Measurements from ENCODE around the gene PNPLA7. TPM values are rescaled to one million over a fixed set of nuclear protein-coding genes. Genes with fewer than 3 reads are reported as not detected.
A peak's percentile ranks its signal among the peaks of the same experiment; 100 is the strongest.

The PNPLA7 gene
- polyA plus RNA-seq, 3 donors from 2014 or later = 0.24 to 0.53 (median 0.32) TPM

DNA sequence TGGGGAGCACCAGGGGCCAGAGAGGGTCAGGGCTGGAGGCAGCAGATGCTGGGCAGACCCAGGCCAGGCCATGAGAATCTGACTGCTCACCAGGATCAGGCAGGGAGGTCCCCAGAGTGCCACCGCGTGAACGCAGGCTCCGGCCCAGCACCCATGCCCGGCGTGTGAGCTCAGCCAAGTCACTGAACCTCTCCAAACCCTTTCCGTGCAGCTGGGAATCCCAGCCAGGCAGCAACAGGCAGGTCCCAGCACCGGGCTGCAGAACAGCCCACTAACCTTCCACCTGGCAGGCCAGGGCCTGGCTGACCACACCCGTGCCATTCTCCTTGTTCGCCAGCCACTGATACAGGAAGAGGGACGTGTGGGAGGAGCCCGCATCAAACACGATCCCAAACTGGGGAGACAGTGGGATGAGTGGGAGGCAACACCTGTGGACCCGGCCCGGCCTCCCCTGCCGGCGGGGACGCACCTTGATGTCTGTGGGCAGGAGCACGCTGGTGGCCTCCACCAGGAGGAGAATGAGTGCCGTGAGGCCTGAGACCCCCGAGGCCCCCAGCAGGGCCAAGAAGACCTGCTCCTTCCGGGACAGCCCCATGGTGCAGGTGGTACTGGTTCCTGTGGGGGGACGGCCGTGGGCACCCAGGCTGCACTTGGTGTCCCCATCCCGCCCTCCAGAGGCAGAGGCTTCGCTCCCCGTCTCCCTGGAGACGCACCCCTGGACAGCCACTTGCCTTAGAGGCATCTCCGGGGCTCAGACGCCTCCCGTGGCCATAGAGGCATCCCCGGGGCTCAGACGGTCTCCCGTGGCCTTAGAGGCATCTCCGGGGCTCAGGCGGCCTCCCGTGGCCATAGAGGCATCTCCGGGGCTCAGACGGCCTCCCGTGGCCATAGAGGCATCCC lies 112.3 kb downstream of the PNPLA7 start:
- no peak overlapping the region for H3K27ac Mint-ChIP-seq
- no peak for DNase-seq
- peaks cover 6 to 8% of the 10 kb centered on the region in 2 donors for H3K4me1 Mint-ChIP-seq
- H3K27me3 Mint-ChIP-seq (ENCODE audit: low read depth in 3 of 3) = peaks cover 1 to 8% (median 5%) of the 10 kb centered on the region in 3 donors
- no peaks in the 10 kb centered on the region for H3K9me3 Mint-ChIP-seq
- peaks cover 0 to 3% (median 0%) of the 10 kb centered on the region in 3 donors for H3K36me3 Mint-ChIP-seq
- no peak overlapping the region for H3K4me3 Mint-ChIP-seq

DNA sequence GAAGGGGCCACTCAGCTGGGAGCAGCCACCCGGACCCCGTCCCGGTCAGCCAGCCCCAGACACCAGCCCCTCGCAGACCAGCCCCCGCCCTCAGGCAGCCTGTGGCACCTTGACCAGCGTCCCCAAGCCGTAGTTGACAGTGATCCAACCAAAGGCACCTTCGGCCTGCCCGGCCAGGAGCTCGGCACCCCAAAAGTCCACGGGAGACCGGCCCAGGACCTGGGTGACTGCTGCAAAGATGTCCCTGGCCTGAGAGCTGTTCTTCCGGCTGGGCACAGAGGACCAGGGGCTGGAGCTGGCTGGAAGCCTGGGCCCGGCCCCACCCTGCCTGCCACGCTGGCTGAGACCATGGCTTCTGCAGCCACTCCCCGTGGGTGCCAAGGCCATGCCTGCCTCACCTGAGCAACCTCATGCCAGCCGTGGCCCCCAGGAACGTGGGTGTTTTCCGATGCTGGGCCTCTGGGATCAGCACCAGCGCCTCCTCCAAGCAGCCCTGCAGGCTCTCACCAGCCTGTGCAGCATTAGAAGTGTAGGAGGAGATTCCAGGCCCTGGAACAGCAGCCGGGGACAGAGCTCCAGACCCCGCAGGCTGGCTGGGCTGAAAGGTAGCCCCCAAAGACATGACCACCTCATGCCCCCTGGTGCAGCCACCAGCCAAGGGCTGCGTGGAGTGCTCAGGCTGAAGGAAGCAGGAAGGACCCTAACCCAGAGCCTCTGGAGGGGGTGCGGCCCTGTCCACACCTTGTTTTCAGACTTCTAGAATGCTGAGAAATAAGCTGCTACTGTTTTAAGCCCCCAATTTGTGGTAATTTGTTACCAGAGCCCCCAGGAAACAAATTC lies 113.2 kb downstream of the PNPLA7 start:
- H3K36me3 Mint-ChIP-seq = peaks cover 0 to 2% (median 0%) of the 10 kb centered on the region in 3 donors
- DNase-seq = no peak
- no peaks in the 10 kb centered on the region for H3K9me3 Mint-ChIP-seq
- H3K4me3 Mint-ChIP-seq = no peak overlapping the region
- H3K27ac Mint-ChIP-seq = no peak overlapping the region
- H3K4me1 Mint-ChIP-seq = peaks cover 4 to 6% of the 10 kb centered on the region in 2 donors
- H3K27me3 Mint-ChIP-seq (ENCODE audit: low read depth in 3 of 3) = peaks cover 1% of the 10 kb centered on the region in 3 donors

DNA sequence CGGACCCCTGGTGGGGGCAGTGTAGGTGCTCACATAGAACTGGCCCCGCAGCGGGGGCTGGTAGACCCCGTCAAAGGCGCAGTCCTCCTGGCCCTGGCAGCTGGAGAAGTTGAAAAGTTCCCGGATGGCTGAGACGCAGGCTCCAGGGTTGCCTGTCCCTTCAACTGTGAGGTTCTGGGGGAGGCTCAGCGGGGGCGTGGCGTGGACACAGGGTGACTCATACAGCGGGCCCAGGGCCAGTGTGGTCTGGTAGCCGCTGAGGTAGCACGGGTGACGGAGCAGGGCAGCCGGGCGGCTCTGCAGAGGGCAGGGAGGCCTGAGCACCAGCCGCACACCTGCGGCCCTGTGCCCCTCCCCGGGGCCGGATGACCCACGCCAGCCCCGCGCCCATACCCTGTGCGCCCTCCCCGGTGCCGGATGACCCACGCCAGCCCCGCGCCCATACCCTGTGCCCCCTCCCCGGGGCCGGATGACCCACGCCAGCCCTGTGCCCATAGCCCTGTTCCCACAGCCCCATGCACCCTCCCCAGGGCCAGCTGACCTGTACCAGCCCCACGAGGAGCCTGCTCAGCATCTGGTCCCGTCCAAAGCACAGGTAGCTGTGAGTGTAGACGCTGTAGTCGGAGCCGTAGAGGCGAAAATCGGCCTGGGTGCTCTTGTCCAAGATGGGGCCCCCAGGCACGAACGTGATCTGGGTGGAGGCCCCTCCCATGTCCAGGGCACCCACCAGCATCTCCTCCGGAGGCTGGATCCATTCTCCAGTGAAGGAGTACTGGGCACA lies 114.0 kb downstream of the PNPLA7 start:
- Mint-ChIP-seq H3K27ac (no peak overlapping the region), H3K4me1 (peaks cover 0 to 4% of the 10 kb centered on the region in 2 donors)
- DNase-seq = no peak

DNA sequence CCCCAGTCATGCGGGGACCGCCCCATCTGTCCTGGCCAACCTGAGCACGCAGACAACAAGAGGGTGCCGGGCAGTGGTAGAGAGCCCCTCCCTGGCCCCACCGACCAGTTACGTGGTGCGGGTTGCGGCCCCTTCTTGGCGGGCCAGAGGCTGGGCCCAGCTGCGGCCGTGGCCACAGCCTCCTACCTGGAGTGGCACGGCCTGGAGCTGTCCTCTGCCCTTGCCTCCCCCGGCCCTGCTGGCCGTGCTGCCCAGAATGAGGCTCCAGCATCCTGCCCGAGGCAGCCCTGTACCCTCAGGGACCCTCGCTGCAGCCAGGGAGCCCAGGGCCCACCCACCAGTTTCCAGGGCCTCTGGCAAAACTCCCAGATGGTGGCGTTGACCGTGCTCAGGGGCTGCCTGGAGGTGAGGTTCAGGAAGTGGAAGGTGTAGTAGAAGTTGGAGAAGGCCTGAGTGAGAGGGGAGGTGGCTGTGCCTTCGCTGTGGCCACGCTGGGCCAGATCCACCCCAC lies 114.8 kb downstream of the PNPLA7 start:
- H3K27me3 Mint-ChIP-seq (ENCODE audit: low read depth in 3 of 3) = peaks cover 0 to 1% (median 0%) of the 10 kb centered on the region in 3 donors
- H3K36me3 Mint-ChIP-seq = no peaks in the 10 kb centered on the region
- no peak overlapping the region for H3K4me3 Mint-ChIP-seq
- H3K27ac Mint-ChIP-seq = no peak overlapping the region
- peaks cover 0 to 4% of the 10 kb centered on the region in 2 donors for H3K4me1 Mint-ChIP-seq
- no peaks in the 10 kb centered on the region for H3K9me3 Mint-ChIP-seq
- no peak for DNase-seq

More for the DNA sequence above, 114.0 kb downstream of the PNPLA7 start:
- Mint-ChIP-seq H3K4me3 (no peak overlapping the region), H3K36me3 (no peaks in the 10 kb centered on the region), H3K9me3 (no peaks in the 10 kb centered on the region), H3K27me3 (ENCODE audit: low read depth in 3 of 3) (peaks cover 0 to 1% (median 0%) of the 10 kb centered on the region in 3 donors)

DNA sequence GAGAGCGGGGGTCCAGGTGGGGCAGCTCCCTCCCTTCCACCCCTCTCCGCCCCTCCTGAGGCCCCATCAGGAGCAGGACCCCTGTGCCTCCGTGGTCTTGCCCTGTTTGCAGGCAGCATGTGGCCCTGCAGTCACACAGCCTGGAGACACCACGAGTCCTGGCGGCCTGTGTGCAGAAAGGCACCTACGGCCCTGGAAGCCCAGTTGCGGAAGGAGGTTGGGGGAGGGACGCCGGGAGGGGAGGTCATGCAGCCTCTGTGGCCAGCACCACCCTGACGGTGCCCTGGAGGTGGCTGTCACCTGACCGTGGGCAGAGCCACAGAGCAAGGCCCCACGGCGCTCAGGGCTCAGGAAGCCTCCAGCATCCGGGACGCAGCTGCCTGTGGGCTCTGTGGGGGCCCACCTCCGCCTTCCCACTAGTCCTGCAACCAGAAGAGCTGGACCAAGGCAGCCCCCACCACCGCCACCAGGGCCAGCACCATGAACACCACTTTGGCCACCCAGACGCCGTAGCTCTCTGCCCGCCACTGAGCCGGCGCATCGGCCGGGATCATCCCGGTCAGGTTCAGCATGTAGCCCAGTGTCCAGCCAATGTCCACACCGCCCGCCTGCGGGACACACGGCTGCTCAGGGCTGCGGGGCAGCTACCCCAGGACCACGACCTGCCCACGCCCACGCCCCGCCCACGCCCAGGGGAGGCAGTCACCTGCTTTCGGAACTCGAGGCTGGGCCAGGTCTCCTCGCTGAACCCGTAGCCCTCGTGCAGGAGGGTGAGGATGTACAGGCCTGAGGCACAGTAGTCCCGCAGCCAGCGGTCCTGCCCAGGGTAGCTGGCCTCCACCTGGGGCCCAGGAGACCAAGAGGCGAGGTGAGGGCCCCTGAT lies 115.5 kb downstream of the PNPLA7 start:
- H3K27ac Mint-ChIP-seq = no peak overlapping the region
- peaks cover 0 to 4% of the 10 kb centered on the region in 2 donors for H3K4me1 Mint-ChIP-seq
- no peaks in the 10 kb centered on the region for H3K9me3 Mint-ChIP-seq
- H3K36me3 Mint-ChIP-seq = no peaks in the 10 kb centered on the region
- DNase-seq = peak; percentile 48 to 52 (median 48)
- peak overlapping the region in 1 of 5 donors; percentile 36 for H3K4me3 Mint-ChIP-seq
- peaks cover 0 to 1% (median 0%) of the 10 kb centered on the region in 3 donors for H3K27me3 Mint-ChIP-seq (ENCODE audit: low read depth in 3 of 3)

DNA sequence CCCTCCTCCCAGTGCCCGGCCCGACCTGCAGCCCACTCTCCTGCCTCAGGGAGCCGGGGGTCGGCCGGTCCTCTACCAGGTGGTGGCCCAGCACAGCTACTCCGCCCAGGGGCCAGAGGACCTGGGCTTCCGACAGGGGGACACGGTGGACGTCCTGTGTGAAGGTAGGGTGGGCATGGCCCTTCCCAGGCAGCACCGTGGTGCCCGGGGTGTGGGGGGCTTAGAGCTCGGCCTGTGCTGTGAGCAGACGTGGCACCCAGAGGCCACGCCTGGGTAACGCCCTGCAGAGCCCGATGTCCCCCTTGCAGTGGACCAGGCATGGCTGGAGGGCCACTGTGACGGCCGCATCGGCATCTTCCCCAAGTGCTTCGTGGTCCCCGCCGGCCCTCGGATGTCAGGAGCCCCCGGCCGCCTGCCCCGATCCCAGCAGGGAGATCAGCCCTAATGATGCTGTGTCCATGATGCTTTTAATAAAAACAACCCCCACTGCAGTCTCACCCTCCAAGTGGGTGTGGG lies 116.2 kb downstream of the PNPLA7 start:
- Mint-ChIP-seq H3K27ac (no peak overlapping the region), H3K36me3 (no peaks in the 10 kb centered on the region), H3K4me3 (peak overlapping the region in 1 of 5 donors; percentile 36), H3K27me3 (ENCODE audit: low read depth in 3 of 3) (no peaks in the 10 kb centered on the region), H3K4me1 (peaks cover 0 to 4% of the 10 kb centered on the region in 2 donors), H3K9me3 (no peaks in the 10 kb centered on the region)
- no peak for DNase-seq

DNA sequence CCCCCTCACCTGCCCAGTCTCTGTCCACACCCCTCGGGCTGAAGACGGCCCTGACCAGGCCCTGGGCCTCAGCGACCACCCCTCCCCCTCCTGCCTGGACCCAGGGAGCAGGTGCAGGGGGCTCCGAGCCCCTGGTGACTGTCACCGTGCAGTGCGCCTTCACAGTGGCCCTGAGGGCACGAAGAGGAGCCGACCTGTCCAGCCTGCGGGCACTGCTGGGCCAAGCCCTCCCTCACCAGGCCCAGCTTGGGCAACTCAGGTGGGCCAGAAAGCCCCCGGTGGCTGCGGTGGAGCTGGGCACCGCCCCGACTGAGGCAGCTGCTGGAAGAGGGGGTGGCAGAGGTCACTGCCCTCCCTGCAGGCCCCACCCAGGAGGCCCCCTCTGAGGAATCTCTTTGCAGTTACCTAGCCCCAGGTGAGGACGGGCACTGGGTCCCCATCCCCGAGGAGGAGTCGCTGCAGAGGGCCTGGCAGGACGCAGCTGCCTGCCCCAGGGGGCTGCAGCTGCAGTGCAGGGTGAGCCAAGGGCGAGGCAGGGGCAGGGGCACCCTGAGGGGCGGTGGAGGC lies 116.8 kb downstream of the PNPLA7 start:
- no peak for DNase-seq

DNA sequence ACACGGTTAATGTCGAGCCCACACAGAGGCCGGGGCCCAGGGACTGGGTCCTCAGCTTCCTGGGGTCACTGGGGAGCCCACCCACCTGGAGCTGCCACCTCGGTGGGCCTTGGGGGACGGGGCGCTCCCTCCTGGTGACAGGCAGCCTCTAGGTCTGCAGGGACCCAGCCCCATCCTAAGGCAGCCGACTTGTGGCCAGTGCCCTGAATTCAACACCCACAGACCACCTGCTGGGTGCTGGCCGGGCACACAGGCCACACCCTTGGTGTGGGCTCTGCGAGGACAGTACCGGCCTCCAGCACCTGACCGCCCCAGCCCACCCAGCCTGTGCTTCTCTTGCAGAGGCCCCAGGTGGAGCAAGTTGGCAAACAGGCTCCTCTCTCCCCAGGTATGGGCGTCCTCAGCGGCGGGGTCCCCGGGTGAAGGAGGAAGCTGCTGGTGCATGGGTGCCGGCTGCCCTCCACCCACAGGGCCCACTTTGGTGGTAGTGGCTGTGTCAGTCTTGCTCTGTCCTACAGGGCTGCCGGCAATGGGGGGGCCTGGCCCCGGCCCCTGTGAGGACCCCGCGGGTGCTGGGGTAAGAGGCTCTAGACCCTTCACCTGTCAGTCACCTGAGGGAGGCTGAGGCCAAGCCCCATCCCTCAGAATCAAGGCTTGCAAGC lies 117.4 kb downstream of the PNPLA7 start:
- Mint-ChIP-seq H3K4me1 (peaks cover 0 to 4% of the 10 kb centered on the region in 2 donors), H3K27ac (no peak overlapping the region), H3K4me3 (no peak overlapping the region), H3K9me3 (no peaks in the 10 kb centered on the region), H3K36me3 (no peaks in the 10 kb centered on the region), H3K27me3 (ENCODE audit: low read depth in 3 of 3) (peaks cover 0 to 1% (median 0%) of the 10 kb centered on the region in 3 donors)
- no peak for DNase-seq

More for the DNA sequence above, 116.8 kb downstream of the PNPLA7 start:
- peaks cover 0 to 4% of the 10 kb centered on the region in 2 donors for H3K4me1 Mint-ChIP-seq
- no peak overlapping the region for H3K4me3 Mint-ChIP-seq
- H3K27me3 Mint-ChIP-seq (ENCODE audit: low read depth in 3 of 3) = peaks cover 0 to under 1% (median 0%) of the 10 kb centered on the region in 3 donors
- H3K9me3 Mint-ChIP-seq = no peaks in the 10 kb centered on the region
- no peak overlapping the region for H3K27ac Mint-ChIP-seq
- no peaks in the 10 kb centered on the region for H3K36me3 Mint-ChIP-seq

DNA sequence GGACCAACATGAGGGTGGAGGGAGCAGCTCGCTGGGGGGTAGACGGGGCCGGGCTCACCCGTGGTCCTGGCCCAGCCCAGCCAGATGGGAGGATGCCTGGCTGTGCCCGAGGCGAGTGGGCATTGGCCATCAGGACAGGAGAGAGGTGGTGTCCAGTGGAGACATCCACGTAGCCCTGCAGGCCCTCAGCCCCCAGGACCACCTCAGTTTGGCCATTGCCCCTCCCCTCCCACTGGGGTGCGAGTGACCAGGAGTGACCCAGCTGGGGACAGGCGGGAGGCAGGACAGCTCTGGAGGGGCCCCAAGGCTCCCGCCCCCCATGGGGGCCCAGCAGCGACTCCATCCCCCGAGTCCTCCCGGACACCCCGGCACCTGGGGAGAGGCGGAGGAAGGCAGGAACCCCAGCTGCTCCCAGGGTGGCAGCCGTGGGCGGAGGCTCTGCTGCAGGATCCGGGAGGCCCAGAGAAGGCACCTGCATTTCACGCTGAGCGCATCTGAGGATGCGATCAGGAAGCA lies 118.7 kb downstream of the PNPLA7 start:
- no peak for DNase-seq
- Mint-ChIP-seq H3K4me1 (peaks cover 0 to 4% of the 10 kb centered on the region in 2 donors), H3K27me3 (ENCODE audit: low read depth in 3 of 3) (peaks cover 0 to 2% (median 1%) of the 10 kb centered on the region in 3 donors), H3K36me3 (no peaks in the 10 kb centered on the region), H3K27ac (no peak overlapping the region), H3K4me3 (no peak overlapping the region), H3K9me3 (no peaks in the 10 kb centered on the region)

DNA sequence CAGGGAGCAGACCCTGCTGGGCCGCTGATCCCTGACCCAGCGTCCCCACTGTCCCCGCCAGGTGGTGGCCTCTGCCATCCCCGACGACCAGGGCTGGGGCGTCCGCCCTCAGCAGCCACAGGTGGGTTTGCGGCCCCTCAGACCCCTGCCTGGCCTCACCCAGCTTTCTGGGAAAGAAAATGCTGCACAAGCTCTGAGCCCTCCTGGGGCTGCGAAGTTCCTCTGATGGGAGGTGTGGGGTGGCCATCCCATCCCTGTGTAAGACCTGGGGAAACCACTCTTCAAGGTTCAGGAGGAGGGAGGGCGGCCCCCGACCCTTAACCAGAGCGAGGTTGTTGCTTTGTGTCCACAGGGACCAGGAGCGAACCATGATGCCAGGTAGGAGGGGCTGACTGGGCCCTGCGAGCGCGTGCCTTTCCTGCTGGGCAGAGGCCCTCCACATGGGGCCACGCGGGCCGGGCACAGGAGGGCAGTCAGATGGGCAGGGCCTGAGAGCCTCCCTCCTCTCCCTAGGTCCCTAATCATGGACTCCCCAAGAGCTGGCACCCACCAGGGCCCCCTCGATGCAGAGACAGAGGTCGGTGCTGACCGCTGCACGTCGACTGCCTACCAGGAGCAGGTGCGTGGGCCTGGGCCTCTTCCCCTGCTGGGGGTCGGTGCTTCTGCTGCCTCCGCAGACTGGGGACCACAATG lies 119.3 kb downstream of the PNPLA7 start:
- Mint-ChIP-seq H3K36me3 (no peaks in the 10 kb centered on the region), H3K27ac (no peak overlapping the region), H3K27me3 (ENCODE audit: low read depth in 3 of 3) (peaks cover 0 to 2% (median 1%) of the 10 kb centered on the region in 3 donors), H3K9me3 (no peaks in the 10 kb centered on the region), H3K4me3 (no peak overlapping the region), H3K4me1 (peaks cover 0 to 4% of the 10 kb centered on the region in 2 donors)
- DNase-seq = no peak
